HUES6 (cell line): ENCODE results near the gene DNAH11.

Source experiments
- H3K27ac ChIP-seq: 2 replicates; pipeline ENCODE4 v1.7.0; 2013; ENCODE audit warnings: low read depth, mild to moderate bottlenecking, low read length, inconsistent platforms
- H3K27me3 ChIP-seq: 2 replicates; pipeline ENCODE4 v1.6.1; 2013; ENCODE audit warnings: low read length; ENCODE audit not compliant: control insufficient read depth, insufficient read depth
- H3K36me3 ChIP-seq: 2 replicates; pipeline ENCODE4 v1.6.1; 2013; ENCODE audit warnings: low read length; ENCODE audit not compliant: control insufficient read depth, insufficient read depth
- H3K4me1 ChIP-seq: 2 replicates; pipeline ENCODE4 v1.6.1; 2013; ENCODE audit warnings: low read length; ENCODE audit not compliant: control insufficient read depth, insufficient read depth
- H3K4me3 ChIP-seq: 2 replicates; pipeline ENCODE4 v1.5.1; 2013; ENCODE audit warnings: low read depth, low read length
- H3K9ac ChIP-seq: one replicate; pipeline ENCODE4 v1.6.1; 2013; ENCODE audit warnings: mild to moderate bottlenecking, low read length
- H3K9me3 ChIP-seq: 2 replicates; pipeline ENCODE4 v1.6.1; 2013; ENCODE audit warnings: low read depth, low read length; ENCODE audit not compliant: control insufficient read depth, insufficient read depth

Gene DNAH11

GRCh38 chr7:21747806-21748205 is 205.0 kb downstream of the DNAH11 start:
- Histone ChIP-seq H3K9me3 (no peaks in the 10 kb centered on the region), H3K36me3 (no peaks in the 10 kb centered on the region), H3K27ac (no peak overlapping the region), H3K4me3 (no peak overlapping the region), H3K27me3 (no peaks in the 10 kb centered on the region), H3K4me1 (no peaks in the 10 kb centered on the region; the same call in 1 of the 2 replicates), H3K9ac (no peak overlapping the region)

- Histone ChIP-seq H3K4me3 (no peak overlapping the region), H3K9me3 (no peaks in the 10 kb centered on the region), H3K4me1 (no peaks in the 10 kb centered on the region; the same call in 1 of the 2 replicates), H3K27me3 (no peaks in the 10 kb centered on the region), H3K9ac (no peak overlapping the region), H3K27ac (no peak overlapping the region), H3K36me3 (no peaks in the 10 kb centered on the region)
Observed at GRCh38 chr7:21749378-21749777, 206.5 kb downstream of the DNAH11 start.

GRCh38 chr7:21753071-21753470 is 210.2 kb downstream of the DNAH11 start:
- peaks cover 9% of the 10 kb centered on the region; the same call in 1 of the 2 replicates for H3K4me1 ChIP-seq
- H3K4me3 ChIP-seq: no peak overlapping the region
- no peaks in the 10 kb centered on the region for H3K36me3 ChIP-seq
- no peaks in the 10 kb centered on the region for H3K9me3 ChIP-seq
- no peak overlapping the region for H3K9ac ChIP-seq
- H3K27me3 ChIP-seq: no peaks in the 10 kb centered on the region
- no peak overlapping the region for H3K27ac ChIP-seq

GRCh38 chr7:21754963-21755362 is 212.1 kb downstream of the DNAH11 start:
- no peak overlapping the region for H3K27ac ChIP-seq
- H3K9ac ChIP-seq: no peak overlapping the region
- H3K27me3 ChIP-seq: no peaks in the 10 kb centered on the region
- no peaks in the 10 kb centered on the region for H3K9me3 ChIP-seq
- no peak overlapping the region for H3K4me3 ChIP-seq
- H3K4me1 ChIP-seq: peaks cover 9% of the 10 kb centered on the region; the same call in 1 of the 2 replicates
- no peaks in the 10 kb centered on the region for H3K36me3 ChIP-seq

GRCh38 chr7:21757537-21758282 is 214.9 kb downstream of the DNAH11 start:
- no peaks in the 10 kb centered on the region for H3K27me3 ChIP-seq
- H3K27ac ChIP-seq: no peak overlapping the region
- no peaks in the 10 kb centered on the region for H3K36me3 ChIP-seq
- H3K9ac ChIP-seq: no peak overlapping the region
- H3K4me3 ChIP-seq: no peak overlapping the region
- H3K9me3 ChIP-seq: no peaks in the 10 kb centered on the region
- peaks cover 9% of the 10 kb centered on the region; the same call in 1 of the 2 replicates for H3K4me1 ChIP-seq

- Histone ChIP-seq H3K4me1 (peaks cover 9% of the 10 kb centered on the region; the same call in 1 of the 2 replicates), H3K4me3 (no peak overlapping the region), H3K9ac (no peak overlapping the region), H3K27ac (no peak overlapping the region), H3K27me3 (no peaks in the 10 kb centered on the region), H3K36me3 (no peaks in the 10 kb centered on the region), H3K9me3 (no peaks in the 10 kb centered on the region)
Observed at GRCh38 chr7:21758286-21758685, 215.4 kb downstream of the DNAH11 start.

GRCh38 chr7:21762469-21762868 is 219.6 kb downstream of the DNAH11 start:
- no peak overlapping the region for H3K27ac ChIP-seq
- H3K27me3 ChIP-seq: no peaks in the 10 kb centered on the region
- no peaks in the 10 kb centered on the region for H3K36me3 ChIP-seq
- no peak overlapping the region for H3K9ac ChIP-seq
- peaks cover 10% of the 10 kb centered on the region for H3K4me1 ChIP-seq
- no peaks in the 10 kb centered on the region for H3K9me3 ChIP-seq
- H3K4me3 ChIP-seq: no peak overlapping the region

GRCh38 chr7:21763818-21764217 is 221.0 kb downstream of the DNAH11 start:
- Histone ChIP-seq H3K4me3 (no peak overlapping the region), H3K4me1 (peaks cover 13% of the 10 kb centered on the region), H3K27ac (no peak overlapping the region), H3K9me3 (no peaks in the 10 kb centered on the region), H3K9ac (no peak overlapping the region), H3K36me3 (no peaks in the 10 kb centered on the region), H3K27me3 (no peaks in the 10 kb centered on the region)

GRCh38 chr7:21766218-21766617 is 223.4 kb downstream of the DNAH11 start:
- Histone ChIP-seq H3K36me3 (no peaks in the 10 kb centered on the region), H3K9me3 (no peaks in the 10 kb centered on the region), H3K4me3 (no peak overlapping the region), H3K9ac (no peak overlapping the region), H3K27me3 (peaks cover 2% of the 10 kb centered on the region; the same call in 1 of the 2 replicates), H3K4me1 (peaks cover 19% of the 10 kb centered on the region), H3K27ac (no peak overlapping the region)

- no peak overlapping the region for H3K27ac ChIP-seq
- H3K4me1 ChIP-seq: peaks cover 28% of the 10 kb centered on the region
- peaks cover 2% of the 10 kb centered on the region; the same call in 1 of the 2 replicates for H3K27me3 ChIP-seq
- H3K9ac ChIP-seq: no peak overlapping the region
- no peaks in the 10 kb centered on the region for H3K9me3 ChIP-seq
- no peaks in the 10 kb centered on the region for H3K36me3 ChIP-seq
- H3K4me3 ChIP-seq: no peak overlapping the region
Observed at GRCh38 chr7:21767300-21767900, 224.6 kb downstream of the DNAH11 start.

GRCh38 chr7:21768279-21768678 is 225.4 kb downstream of the DNAH11 start:
- Histone ChIP-seq H3K9ac (no peak overlapping the region), H3K9me3 (no peaks in the 10 kb centered on the region), H3K36me3 (no peaks in the 10 kb centered on the region), H3K27ac (no peak overlapping the region), H3K4me3 (no peak overlapping the region), H3K27me3 (peaks cover 2% of the 10 kb centered on the region; the same call in 1 of the 2 replicates), H3K4me1 (peaks cover 37% of the 10 kb centered on the region)
